Measurements from ENCODE around the gene RRP9.

Gene RRP9

GRCh38 chr3:51896607-51897305 is 44.9 kb downstream of the RRP9 start:
- no peak for DNase-seq

GRCh38 chr3:51894939-51895338 is 46.8 kb downstream of the RRP9 start:
- DNase-seq, result no peak

GRCh38 chr3:51894391-51894790 is 47.3 kb downstream of the RRP9 start:
- no peak for DNase-seq

- no peak for DNase-seq
Observed at GRCh38 chr3:51891242-51892039, 50.3 kb downstream of the RRP9 start.

GRCh38 chr3:51888463-51889105 is 53.1 kb downstream of the RRP9 start:
- no peak for DNase-seq

GRCh38 chr3:51887620-51888019 is 54.1 kb downstream of the RRP9 start:
- DNase-seq, result no peak

GRCh38 chr3:51886447-51886846 is 55.3 kb downstream of the RRP9 start:
- no peak for DNase-seq

All from SHP77 (cell line).